Measurements from ENCODE around the gene NAGS. TPM values are rescaled to one million over a fixed set of nuclear protein-coding genes. Genes with fewer than 3 reads are reported as not detected.

NAGS gene
- total RNA-seq, 1 experiment from 2014 or later, result 3.7 TPM

DNA sequence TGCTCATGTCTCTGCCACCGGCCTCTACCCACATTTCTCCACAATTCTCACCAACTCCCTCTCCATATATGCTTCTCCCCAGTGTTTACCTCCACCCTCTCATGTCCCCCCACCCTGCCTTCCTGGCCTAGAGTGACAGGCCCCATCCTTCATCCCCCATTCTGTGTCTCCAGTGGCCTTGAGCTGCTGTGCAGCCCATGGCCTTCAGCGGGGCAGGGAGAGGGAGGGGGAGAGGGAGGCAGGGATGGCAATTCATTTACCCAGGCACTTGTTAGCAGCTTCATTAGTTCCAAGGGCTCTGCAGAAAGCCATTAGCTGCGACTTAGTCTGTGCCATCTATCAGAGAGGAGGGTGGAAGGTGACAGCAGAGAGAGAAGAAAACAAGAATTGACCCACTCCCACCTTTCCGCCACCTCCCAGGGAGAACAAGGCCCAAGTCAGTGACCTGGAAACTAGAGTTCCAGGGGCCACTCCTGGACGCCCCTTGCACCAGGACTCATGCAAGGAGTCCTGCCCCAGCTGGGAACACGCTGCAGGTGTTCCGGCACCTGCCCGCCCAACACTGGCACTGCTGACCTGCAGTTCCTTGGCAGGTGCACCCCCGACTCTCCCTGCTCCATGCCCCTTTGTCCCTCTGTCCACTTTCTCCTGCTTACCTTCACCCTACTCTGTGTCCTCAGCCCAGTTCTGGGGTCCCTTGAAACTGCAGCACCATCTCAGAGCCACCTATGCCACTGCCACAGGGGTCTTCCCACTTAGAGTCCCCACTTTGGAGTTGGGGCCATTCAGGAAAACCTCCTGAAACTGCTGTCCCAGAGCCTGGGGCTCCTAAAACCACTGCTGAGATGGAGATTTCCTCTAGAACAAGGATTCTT is 27.2 kb upstream of the NAGS start:
- TF ChIP-seq, protein P1, sequence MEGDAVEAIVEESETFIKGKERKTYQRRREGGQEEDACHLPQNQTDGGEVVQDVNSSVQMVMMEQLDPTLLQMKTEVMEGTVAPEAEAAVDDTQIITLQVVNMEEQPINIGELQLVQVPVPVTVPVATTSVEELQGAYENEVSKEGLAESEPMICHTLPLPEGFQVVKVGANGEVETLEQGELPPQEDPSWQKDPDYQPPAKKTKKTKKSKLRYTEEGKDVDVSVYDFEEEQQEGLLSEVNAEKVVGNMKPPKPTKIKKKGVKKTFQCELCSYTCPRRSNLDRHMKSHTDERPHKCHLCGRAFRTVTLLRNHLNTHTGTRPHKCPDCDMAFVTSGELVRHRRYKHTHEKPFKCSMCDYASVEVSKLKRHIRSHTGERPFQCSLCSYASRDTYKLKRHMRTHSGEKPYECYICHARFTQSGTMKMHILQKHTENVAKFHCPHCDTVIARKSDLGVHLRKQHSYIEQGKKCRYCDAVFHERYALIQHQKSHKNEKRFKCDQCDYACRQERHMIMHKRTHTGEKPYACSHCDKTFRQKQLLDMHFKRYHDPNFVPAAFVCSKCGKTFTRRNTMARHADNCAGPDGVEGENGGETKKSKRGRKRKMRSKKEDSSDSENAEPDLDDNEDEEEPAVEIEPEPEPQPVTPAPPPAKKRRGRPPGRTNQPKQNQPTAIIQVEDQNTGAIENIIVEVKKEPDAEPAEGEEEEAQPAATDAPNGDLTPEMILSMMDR (conservative IDR thresholded peaks at IDR 0.05), result no peak
- Histone ChIP-seq H3K9ac (ENCODE audit: extremely low read depth, insufficient read length, low read length) (no peak overlapping the region), H3T11ph (ENCODE audit: low read length) (no peak overlapping the region), H2BK5ac (ENCODE audit: insufficient read length, low read length) (no peak overlapping the region), H3K14ac (ENCODE audit: insufficient read depth, low read length) (no peak overlapping the region), H2AFZ (ENCODE audit: low read length) (no peak overlapping the region), H4K8ac (replicated peaks; ENCODE audit: insufficient read length, low read depth, low read length) (no peak overlapping the region), H2BK120ac (ENCODE audit: low read depth, low read length, poor library complexity, severe bottlenecking) (no peak overlapping the region), H3K4me2 (ENCODE audit: insufficient read depth, insufficient read length, low read length) (no peak overlapping the region), H2BK15ac (ENCODE audit: low read depth, low read length) (no peak overlapping the region), H4K5ac (ENCODE audit: insufficient read length, low read depth, low read length) (no peak overlapping the region), H3K27ac (ENCODE audit: insufficient read length, low read depth, low read length) (no peak overlapping the region), H3K27me3 (ENCODE audit: insufficient read depth, low read length) (no peaks in the 10 kb centered on the region; the same call in 1 of the 2 replicates), H4K20me1 (ENCODE audit: control insufficient read depth, insufficient read depth, insufficient read length) (no peaks in the 10 kb centered on the region), H3K18ac (ENCODE audit: insufficient read length, low read depth, low read length) (no peak overlapping the region), H2BK20ac (ENCODE audit: low read depth, low read length, poor library complexity, severe bottlenecking) (no peak overlapping the region), H3K4ac (ENCODE audit: low read depth, low read length) (no peak overlapping the region), H3K56ac (ENCODE audit: insufficient read length, low read depth, low read length) (no peak overlapping the region), H3K79me1 (ENCODE audit: insufficient read depth, low read depth, low read length, poor library complexity, severe bottlenecking) (no peaks in the 10 kb centered on the region), H4K91ac (ENCODE audit: insufficient read length, low read depth, low read length) (no peak overlapping the region), H3K4me1 (ENCODE audit: insufficient read depth, low read length) (no peaks in the 10 kb centered on the region), H3K9me3 (ENCODE audit: control insufficient read depth, low read depth, low read length) (no peaks in the 10 kb centered on the region), H3K23ac (ENCODE audit: insufficient read length, low read depth, low read length) (no peak overlapping the region), H3K79me2 (ENCODE audit: insufficient read depth, low read length) (no peaks in the 10 kb centered on the region), H2BK12ac (ENCODE audit: insufficient read length, low read depth, low read length) (no peak overlapping the region), H3K23me2 (ENCODE audit: insufficient read length, low read depth, low read length, poor library complexity, severe bottlenecking) (peaks cover 2% of the 10 kb centered on the region), H2AK5ac (ENCODE audit: insufficient read length, low read length) (no peak overlapping the region)
- Mint-ChIP-seq H3K4me1 (0 out of 4 replicates have a peak, but pooled peaks cover 0 to 2% of the 10 kb centered on the region in 2 experiments), H3K9me3 (no peaks in the 10 kb centered on the region), H3K36me3 (ENCODE audit: insufficient read depth in 1 of 3, low read depth in 3 of 3) (no peaks in the 10 kb centered on the region), H3K27me3 (ENCODE audit: low read depth) (peaks cover 51% of the 10 kb centered on the region), H3K27ac (no peak overlapping the region), H3K4me3 (no peak overlapping the region)
- no CpG with 5 or more reads among the region's 9 CpGs for WGBS (ENCODE audit: extremely low coverage, insufficient read length, low lambda C conversion rate)
- no peak for DNase-seq
